ENCODE data around the gene GPR31.
"Not testable (repeated sequence)": the region's sequence is repeated elsewhere in the genome, so short reads cannot be mapped to it uniquely, and the experiment has no call there.

The GPR31 gene

GRCh38 chr6:167157863-167158262, at the start of gene GPR31:
Gene GPR31 (minus strand): TSS chr6:167157980. CDS start chr6:167157831, 149 bp downstream.
- DNase-seq (ENCODE audit: low spot score) = no peak

- no peak for DNase-seq (ENCODE audit: low spot score)
These were observed 49.7 kb upstream of the GPR31 start for GRCh38 chr6:167207527-167207926.

GRCh38 chr6:167205316-167205715, 47.5 kb upstream of the GPR31 start:
- not testable (repeated sequence) for DNase-seq (ENCODE audit: low spot score)

- DNase-seq (ENCODE audit: low spot score) = not testable (repeated sequence)
These were observed 46.2 kb upstream of the GPR31 start for GRCh38 chr6:167204059-167204348.

GRCh38 chr6:167203261-167204058, 45.7 kb upstream of the GPR31 start:
- DNase-seq (ENCODE audit: low spot score) = not testable (repeated sequence)

- DNase-seq (ENCODE audit: low spot score) = not testable (repeated sequence)
These were observed 44.8 kb upstream of the GPR31 start for GRCh38 chr6:167202613-167203012.

GRCh38 chr6:167200806-167201205, 43.0 kb upstream of the GPR31 start:
- DNase-seq (ENCODE audit: low spot score) = no peak

GRCh38 chr6:167195941-167196610, 38.3 kb upstream of the GPR31 start:
- not testable (repeated sequence) for DNase-seq (ENCODE audit: low spot score)

GRCh38 chr6:167193515-167194125, 35.8 kb upstream of the GPR31 start:
- not testable (repeated sequence) for DNase-seq (ENCODE audit: low spot score)

- not testable (repeated sequence) for DNase-seq (ENCODE audit: low spot score)
These were observed 33.3 kb upstream of the GPR31 start for GRCh38 chr6:167191043-167191583.

GRCh38 chr6:167187275-167187674, 29.5 kb upstream of the GPR31 start:
- not testable (repeated sequence) for DNase-seq (ENCODE audit: low spot score)

- DNase-seq (ENCODE audit: low spot score) = not testable (repeated sequence)
These were observed 27.3 kb upstream of the GPR31 start for GRCh38 chr6:167185101-167185500.

GRCh38 chr6:167182913-167183314, 25.1 kb upstream of the GPR31 start:
- DNase-seq (ENCODE audit: low spot score) = not testable (repeated sequence)

GRCh38 chr6:167181351-167181750, 23.6 kb upstream of the GPR31 start:
- not testable (repeated sequence) for DNase-seq (ENCODE audit: low spot score)

- not testable (repeated sequence) for DNase-seq (ENCODE audit: low spot score)
These were observed 22.3 kb upstream of the GPR31 start for GRCh38 chr6:167180086-167180485.

GRCh38 chr6:167178896-167179655, 21.3 kb upstream of the GPR31 start:
- DNase-seq (ENCODE audit: low spot score) = not testable (repeated sequence)

- not testable (repeated sequence) for DNase-seq (ENCODE audit: low spot score)
These were observed 19.5 kb upstream of the GPR31 start for GRCh38 chr6:167177271-167177670.

GRCh38 chr6:167172011-167172410, 14.2 kb upstream of the GPR31 start:
- not testable (repeated sequence) for DNase-seq (ENCODE audit: low spot score)

GRCh38 chr6:167171300-167171699, 13.5 kb upstream of the GPR31 start:
- not testable (repeated sequence) for DNase-seq (ENCODE audit: low spot score)

- not testable (repeated sequence) for DNase-seq (ENCODE audit: low spot score)
These were observed 12.1 kb upstream of the GPR31 start for GRCh38 chr6:167169867-167170266.

- not testable (repeated sequence) for DNase-seq (ENCODE audit: low spot score)
These were observed 10.5 kb upstream of the GPR31 start for GRCh38 chr6:167168296-167168695.

GRCh38 chr6:167167699-167168098, 9.9 kb upstream of the GPR31 start:
- DNase-seq (ENCODE audit: low spot score) = not testable (repeated sequence)

Measured in HuH-7 (cell line).